NCI-H748 (cell line): ENCODE measurements around the gene XPO1.
"Not testable (repeated sequence)": the region's sequence is repeated elsewhere in the genome, so short reads cannot be mapped to it uniquely, and the experiment has no call there.

ENCODE experiments used
- DNase-seq: peaks from one replicate; lab custom pipeline; 2025; ENCODE audit not compliant: unreplicated experiment; lab: John Stamatoyannopoulos, UW

The XPO1 gene

GRCh38 chr2:61470122-61470951, 67.8 kb downstream of the XPO1 start:
- peak; percentile 84 for DNase-seq

GRCh38 chr2:61469424-61470121, 68.6 kb downstream of the XPO1 start:
- no peak for DNase-seq

- not testable (repeated sequence) for DNase-seq
These were observed 69.9 kb downstream of the XPO1 start for GRCh38 chr2:61468231-61468630.

GRCh38 chr2:61465045-61465444, 73.1 kb downstream of the XPO1 start:
- no peak for DNase-seq

- DNase-seq: no peak
These were observed 74.2 kb downstream of the XPO1 start for GRCh38 chr2:61463769-61464475.

GRCh38 chr2:61461404-61461803, 76.8 kb downstream of the XPO1 start:
- DNase-seq: no peak

- no peak for DNase-seq
These were observed 78.0 kb downstream of the XPO1 start for GRCh38 chr2:61460163-61460562.

GRCh38 chr2:61456746-61457420, 81.3 kb downstream of the XPO1 start:
- DNase-seq: no peak

GRCh38 chr2:61456070-61456745, 81.9 kb downstream of the XPO1 start:
- DNase-seq: no peak

GRCh38 chr2:61454972-61455371, 83.2 kb downstream of the XPO1 start:
- DNase-seq: not testable (repeated sequence)

GRCh38 chr2:61454383-61454782, 83.8 kb downstream of the XPO1 start:
- no peak for DNase-seq

- DNase-seq: no peak
These were observed 85.8 kb downstream of the XPO1 start for GRCh38 chr2:61452392-61452791.

- DNase-seq: no peak
These were observed 87.0 kb downstream of the XPO1 start for GRCh38 chr2:61451178-61451577.

- no peak for DNase-seq
These were observed 88.0 kb downstream of the XPO1 start for GRCh38 chr2:61450144-61450543.

GRCh38 chr2:61448229-61448628, 89.9 kb downstream of the XPO1 start:
- DNase-seq: no peak

- not testable (repeated sequence) for DNase-seq
These were observed 91.2 kb downstream of the XPO1 start for GRCh38 chr2:61446971-61447370.

GRCh38 chr2:61443342-61444041, 94.7 kb downstream of the XPO1 start:
- no peak for DNase-seq

GRCh38 chr2:61439241-61440002, 98.7 kb downstream of the XPO1 start:
- no peak for DNase-seq

- DNase-seq: no peak
These were observed 99.5 kb downstream of the XPO1 start for GRCh38 chr2:61438670-61439069.
